K562 (cell line): ENCODE data around the gene NR2F1. TPM values are rescaled to one million over a fixed set of nuclear protein-coding genes. Genes with fewer than 3 reads are reported as not detected.

Experiments
- ATAC-seq: fragments of 200-7000 bp; cut with Tn5 transposase; 3 replicates; pipeline ENCODE4 v1.9.1; 2020; ENCODE audit warnings: moderate library complexity
- BruUV-seq: library from RNA; stranded (reverse); fragments of 400-500 nt; replicated peaks from 2 replicates; lab custom pipeline; 2021; lab: Mats Ljungman, UMichigan
- CTCF ChIA-PET: fragments of 300-600 bp; formaldehyde crosslinking; extraction: SDS; loops from one replicate; lab custom pipeline; 2021; ENCODE audit warnings: low intra/inter-chr PET ratio; lab: Yijun Ruan, JAX
- POLR2A ChIA-PET: fragments of 300-600, 350-650 bp; sonication (Branson Sonifier 250); formaldehyde crosslinking; extraction: SDS; loops from one replicate; lab custom pipeline; 2021; ENCODE audit warnings: antibody characterized with exemption, inconsistent platforms; lab: Yijun Ruan, JAX
- DNase-seq, 4 experiments: peaks; one replicate each; pipeline versions ENCODE4 v3.0.0 to v3.0.0-alpha.2; 2011 to 2018; ENCODE audit warnings: low spot score in 3 of 4, mixed read lengths in 3 of 4; ENCODE audit errors: extremely low read depth in 1 of 4
- FAIRE-seq: peaks from 2 replicates; lab custom pipeline; 2011; peaks lifted over from hg19 to GRCh38; lab: Jason Lieb, UNC
- H2AFZ ChIP-seq: 2 replicates; pipeline ENCODE4 v1.6.0; 2011; ENCODE audit warnings: low read depth, low read length, control low read depth, inconsistent platforms
- H3K27ac ChIP-seq: fragments of 200-600 bp; 3 replicates; pipeline ENCODE4 v1.8.0; 2011; ENCODE audit warnings: low read depth, mild to moderate bottlenecking, control low read depth, inconsistent platforms, low read length, moderate library complexity, mixed read lengths; ENCODE audit errors: extremely low read depth
- H3K27me3 ChIP-seq, 2 experiments: fragments of 300-600 bp in 1 of 2; 2 replicates in 1 of 2; 3 replicates in 1 of 2; pipeline versions ENCODE4 v1.6.0 to v1.8.0; 2011; ENCODE audit warnings: inconsistent platforms in 2 of 2, low read length in 2 of 2, mild to moderate bottlenecking in 1 of 2, mixed read lengths in 1 of 2, moderate library complexity in 1 of 2; ENCODE audit not compliant: control insufficient read depth in 2 of 2, insufficient read depth in 2 of 2
- H3K36me3 ChIP-seq: fragments of 300-600 bp; 3 replicates; pipeline ENCODE4 v1.8.0; 2011; ENCODE audit warnings: mild to moderate bottlenecking, low read length, inconsistent platforms; ENCODE audit not compliant: control insufficient read depth, insufficient read depth
- H3K4me1 ChIP-seq, 2 experiments: fragments of 200-600 bp in 1 of 2; replicated peaks in 1 of 2; 2 replicates in 1 of 2; 3 replicates in 1 of 2; pipeline versions ENCODE4 v1.5.1 to v1.8.0; 2011; ENCODE audit warnings: inconsistent platforms in 2 of 2, low read length in 2 of 2, mild to moderate bottlenecking in 1 of 2, mixed read lengths in 1 of 2, moderate library complexity in 1 of 2; ENCODE audit not compliant: control insufficient read depth in 2 of 2, insufficient read depth in 2 of 2
- H3K4me2 ChIP-seq: 2 replicates; pipeline ENCODE4 v1.6.1; 2011; ENCODE audit warnings: low read length, control low read depth, inconsistent platforms, mixed read lengths; ENCODE audit not compliant: insufficient read depth
- H3K4me3 ChIP-seq: fragments of 200-600 bp; sonication (generic), shearing (Covaris generic); 2 replicates; pipeline ENCODE4 v1.5.1; 2016; ENCODE audit warnings: control low read depth, inconsistent platforms
- H3K79me2 ChIP-seq: fragments of 200-600 bp; 3 replicates; pipeline ENCODE4 v1.8.0; 2011; ENCODE audit warnings: low read length, inconsistent platforms; ENCODE audit not compliant: control insufficient read depth, insufficient read depth
- H3K9ac ChIP-seq, 2 experiments: 2 replicates each; pipeline versions ENCODE4 v1.6.0 to v1.6.1; 2011; ENCODE audit warnings: low read depth in 2 of 2, low read length in 2 of 2, control low read depth in 1 of 2, inconsistent platforms in 1 of 2, mild to moderate bottlenecking in 1 of 2, mixed read lengths in 1 of 2; ENCODE audit not compliant: insufficient read depth in 1 of 2
- H3K9me1 ChIP-seq: one replicate; pipeline ENCODE4 v1.6.0; 2011; ENCODE audit warnings: inconsistent platforms, mild to moderate bottlenecking, low read length, moderate library complexity; ENCODE audit not compliant: control insufficient read depth, insufficient read depth
- H3K9me3 ChIP-seq: replicated peaks from 2 replicates; pipeline ENCODE4 v1.5.1; 2011; ENCODE audit warnings: low read depth, low read length, inconsistent platforms; ENCODE audit not compliant: control insufficient read depth, insufficient read depth
- H4K20me1 ChIP-seq: replicated peaks from 2 replicates; pipeline ENCODE4 v1.6.1; 2011; ENCODE audit warnings: low read length, inconsistent platforms, mixed read lengths; ENCODE audit not compliant: control insufficient read depth, insufficient read depth
- CBFA2T3 ChIP-seq: fragments of 450-650 bp; IDR thresholded peaks from 2 replicates; pipeline ENCODE4 v1.6.1; 2017
- CHCHD3 ChIP-seq: fragments of 250-450 bp; sonication (Bioruptor Pico); IDR thresholded peaks from 2 replicates; pipeline ENCODE4 v2.1.2; 2022; ENCODE audit warnings: mild to moderate bottlenecking
- CHD2 ChIP-seq: IDR thresholded peaks from 2 replicates; pipeline ENCODE4 v1.6.1; 2011; ENCODE audit warnings: low read depth, low read length
- HDAC3 ChIP-seq: fragments of 450-650 bp; IDR thresholded peaks from 2 replicates; pipeline ENCODE4 v1.6.1; 2018; ENCODE audit warnings: borderline replicate concordance, mild to moderate bottlenecking, moderate library complexity; ENCODE audit not compliant: partially characterized antibody
- KAT8 ChIP-seq: fragments of 450-650 bp; IDR thresholded peaks from 2 replicates; pipeline ENCODE4 v1.6.1; 2016; ENCODE audit warnings: low read depth, mild to moderate bottlenecking
- KDM4B ChIP-seq, 2 experiments: fragments of 450-650 bp in 1 of 2; sonication (generic) in 1 of 2; IDR thresholded peaks; 2 replicates each; pipeline ENCODE4 v1.6.1; 2016 to 2017; ENCODE audit warnings: borderline replicate concordance in 2 of 2, antibody characterized with exemption in 1 of 2, low read depth in 1 of 2, mild to moderate bottlenecking in 1 of 2
- RFX1 ChIP-seq: fragments of 450-650 bp; IDR thresholded peaks from 2 replicates; pipeline ENCODE4 v1.6.1; 2016; ENCODE audit warnings: mild to moderate bottlenecking, moderate library complexity
- SRSF1 ChIP-seq: fragments of 200-400 bp; formaldehyde crosslinking; IDR thresholded peaks from 2 replicates; pipeline ENCODE4 v1.6.1; 2017; ENCODE audit warnings: mild to moderate bottlenecking, low read depth, low read length, moderate library complexity
- TBL1XR1 ChIP-seq, 2 experiments: IDR thresholded peaks; 2 replicates each; pipeline ENCODE4 v1.6.1; 2012; ENCODE audit warnings: improper control_type of control experiment in 2 of 2, low read length in 2 of 2, mild to moderate bottlenecking in 1 of 2
- THAP7 ChIP-seq: fragments of 250-450 bp; sonication (Bioruptor Pico); IDR thresholded peaks from 2 replicates; pipeline ENCODE4 v1.5.0; 2021
- ZNF282 ChIP-seq: sonication (generic); formaldehyde crosslinking; IDR thresholded peaks from 2 replicates; pipeline ENCODE4 v1.8.1; 2023; ENCODE audit warnings: missing genetic modification reagents
- WGBS: fragments of 100-300 bp; shearing (Covaris generic); methylation state at CpG from one replicate; pipeline ENCODE4 v1.1.6; 2016; ENCODE audit warnings: low coverage, mixed read lengths; ENCODE audit not compliant: insufficient coverage; ENCODE audit errors: missing lambda C conversion rate; 5-methylcytosine and 5-hydroxymethylcytosine counted together
- in situ Hi-C: fragments of 300-500 bp; cut with MboI; formaldehyde crosslinking; loops from 4 replicates; pipeline ENCODE4 v1.15.0; 2018; ENCODE audit warnings: inconsistent platforms, mixed read lengths
- intact Hi-C: fragments of 100-400 bp; cut with micrococcal nuclease; formaldehyde crosslinking; loops from 2 replicates; pipeline ENCODE4 v1.14.2; 2022
- polyA plus RNA-seq, 8 experiments: library from polyadenylated mRNA; depleted of rRNA in 4 of 8; stranded (reverse) in 5 of 8; unstranded in 3 of 8; fragments of >200 nt; fragmentation: Nextera tagmentation in 2 of 8; fragmentation: Illumina TruSeq in 1 of 8; extraction: Ambion mirVana in 2 of 8; extraction: Trizol in 1 of 8; gene quantifications; 2 replicates each; pipeline versions ENCODE4 v1.2.1 to v1.2.3, GENCODE V29; 2011 to 2014; ENCODE audit warnings: inconsistent platforms in 1 of 8, missing spikeins in 1 of 8
- total RNA-seq, 7 experiments: library from RNA; depleted of rRNA in 6 of 7; stranded (reverse); fragments of >200 nt in 6 of 7; fragmentation: Illumina TruSeq in 2 of 7; extraction: Trizol in 2 of 7; gene quantifications; 2 replicates each; pipeline versions ENCODE4 v1.2.1 to v1.2.3, GENCODE V29; 2011 to 2021; ENCODE audit warnings: low replicate concordance in 1 of 7

Gene NR2F1
- total and polyA plus RNA-seq, 9 of the 15 experiments (the other 6 are each of a cell fraction or from before 2014, with no cell fraction given) = 0.18 TPM; not detected in 8

DNA sequence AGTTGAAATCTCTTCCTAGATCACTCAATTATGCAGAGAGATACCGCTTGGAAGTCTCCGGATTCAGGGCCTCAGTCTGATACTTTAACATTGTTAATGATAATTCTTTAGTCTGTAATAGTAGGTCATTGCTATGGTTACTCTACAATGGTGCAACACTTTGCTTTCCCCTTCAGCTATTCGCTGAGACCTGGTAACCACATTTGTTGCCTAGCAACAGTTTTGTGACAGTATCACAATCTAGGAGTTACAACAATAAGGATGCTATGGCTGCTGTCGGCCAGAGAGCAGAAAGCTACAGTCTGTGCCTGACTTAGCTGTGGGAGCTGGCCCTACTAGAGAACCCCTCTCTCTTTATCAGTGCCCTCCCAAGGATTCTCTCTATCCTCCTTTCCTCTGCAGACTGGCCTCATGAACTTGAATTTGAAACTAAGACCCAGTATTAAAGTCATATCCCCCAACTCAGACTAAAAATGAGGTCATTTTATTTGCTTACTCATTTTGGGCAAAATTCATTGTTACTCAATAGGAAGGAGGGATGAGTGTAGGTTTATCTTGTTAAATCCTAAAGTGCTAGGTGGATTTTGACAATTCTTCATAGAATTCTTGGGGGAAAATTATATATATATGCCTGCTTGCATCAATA is 39.3 kb downstream of the NR2F1 start:
- Histone ChIP-seq H3K27me3 (no peaks in the 10 kb centered on the region), H3K4me2 (no peak overlapping the region), H3K27ac (no peak overlapping the region), H3K9me1 (no peaks in the 10 kb centered on the region), H3K9me3 (no peaks in the 10 kb centered on the region), H3K4me1 (peaks cover 0 to 6% of the 10 kb centered on the region in 2 experiments; a peak in 1 of 5 replicates), H3K36me3 (no peaks in the 10 kb centered on the region), H3K4me3 (no peak overlapping the region), H2AFZ (no peak overlapping the region), H4K20me1 (no peaks in the 10 kb centered on the region), H3K9ac (no peak overlapping the region), H3K79me2 (no peaks in the 10 kb centered on the region)
- TF ChIP-seq RFX1 (peak; percentile 66), KAT8 (no peak)
- 5% methylated on average over 4 of the region's 4 CpGs for WGBS
- no peak for DNase-seq
- no TSS peak for BruUV-seq
- POLR2A ChIA-PET = no interaction called here
- FAIRE-seq = no peak
- no peak for ATAC-seq
- CTCF ChIA-PET = no interaction called here
- intact Hi-C loops (no loop called here), in situ Hi-C loops (no loop called here)

DNA sequence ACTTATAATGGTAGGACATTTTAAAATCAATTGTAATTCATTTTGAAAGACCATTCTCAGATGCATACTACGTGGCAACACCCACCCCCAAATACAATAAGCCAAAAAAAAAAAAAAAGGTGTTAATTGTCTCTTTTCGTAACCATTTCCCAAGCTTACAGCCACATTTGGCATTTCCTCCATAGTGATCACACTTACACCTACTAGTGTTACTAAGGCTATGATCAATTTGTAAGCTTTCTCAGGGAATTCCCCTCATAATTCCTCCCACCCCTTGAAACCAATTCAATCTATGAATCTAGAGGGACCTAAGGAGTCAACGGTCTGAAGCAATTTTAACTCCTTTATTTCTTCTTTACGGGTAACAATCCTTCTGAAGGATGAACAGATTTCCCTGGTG is 40.1 kb downstream of the NR2F1 start:
- CTCF ChIA-PET = no interaction called here
- BruUV-seq = no TSS peak
- H2AFZ ChIP-seq = no peak overlapping the region
- DNase-seq (no peak), ATAC-seq (no peak), FAIRE-seq (no peak)
- no peak overlapping the region for H3K4me2 ChIP-seq
- intact Hi-C loops (no loop called here), in situ Hi-C loops (no loop called here)
- no peak overlapping the region for H3K9ac ChIP-seq
- H4K20me1 ChIP-seq = no peaks in the 10 kb centered on the region
- no peaks in the 10 kb centered on the region for H3K27me3 ChIP-seq
- H3K36me3 ChIP-seq = no peaks in the 10 kb centered on the region
- no peak overlapping the region for H3K27ac ChIP-seq
- H3K4me1 ChIP-seq = peaks cover 0 to 6% of the 10 kb centered on the region in 2 experiments; a peak in 1 of 5 replicates
- no peak for TF ChIP-seq HDAC3
- TF ChIP-seq TBL1XR1 (IDR thresholded peaks at IDR 0.05; ENCODE audit: low read length in 2 of 2) = no peak
- TF ChIP-seq KDM4B (IDR thresholded peaks at IDR 0.05; ENCODE audit: borderline replicate concordance in 2 of 2, low read depth in 1 of 2) = no peak
- no peak for TF ChIP-seq CHCHD3 (CRISPR knock-in tag)
- no peak for TF ChIP-seq ZNF282
- TF ChIP-seq CBFA2T3 = no peak
- no peak for TF ChIP-seq CHD2
- no peak for TF ChIP-seq THAP7 (CRISPR knock-in tag)
- TF ChIP-seq SRSF1 = no peak
- no peak overlapping the region for H3K4me3 ChIP-seq
- H3K9me3 ChIP-seq = no peaks in the 10 kb centered on the region
- POLR2A ChIA-PET = no interaction called here
- no peaks in the 10 kb centered on the region for H3K9me1 ChIP-seq
- no peaks in the 10 kb centered on the region for H3K79me2 ChIP-seq
- 0% methylated on average over 4 of the region's 4 CpGs for WGBS
